GM12892 (cell line): ENCODE data around the gene FGF19.

Experiments used
- POLR2A ChIP-seq: IDR thresholded peaks from 2 replicates; pipeline ENCODE4 v1.6.1; 2011; ENCODE audit warnings: low read depth, low read length, control low read depth
- POLR2AphosphoS5 ChIP-seq: IDR thresholded peaks from 2 replicates; pipeline ENCODE4 v1.6.1; 2011; ENCODE audit warnings: low read depth, low read length, control low read depth

- TF ChIP-seq POLR2AphosphoS5 (no peak), POLR2A (no peak)
These were observed 38.2 kb downstream of the FGF19 start for GRCh38 chr11:69665669-69666068.
